Measurements from ENCODE around the gene ATOX1.

ATOX1 gene

GRCh38 chr5:151696470-151697061 is 61.9 kb downstream of the ATOX1 start:
- Histone ChIP-seq H3K9me3 (ENCODE audit: control insufficient read depth, insufficient read depth, low read length) (no peaks in the 10 kb centered on the region), H3K4me1 (ENCODE audit: control insufficient read depth, insufficient read depth, low read length) (peaks cover 24% of the 10 kb centered on the region), H3K27me3 (ENCODE audit: control insufficient read depth, insufficient read depth, low read length) (no peaks in the 10 kb centered on the region), H3K27ac (ENCODE audit: low read depth, low read length) (peak overlapping the region; percentile 3), H3K4me3 (ENCODE audit: low read depth, low read length) (peak overlapping the region; percentile 24; the same call in 1 of the 2 replicates), H3K9ac (ENCODE audit: low read depth, low read length) (no peak overlapping the region), H3K36me3 (ENCODE audit: control insufficient read depth, insufficient read depth, low read length) (no peaks in the 10 kb centered on the region)

- Histone ChIP-seq H3K9ac (ENCODE audit: low read depth, low read length) (no peak overlapping the region), H3K27ac (ENCODE audit: low read depth, low read length) (no peak overlapping the region), H3K36me3 (ENCODE audit: control insufficient read depth, insufficient read depth, low read length) (no peaks in the 10 kb centered on the region)
Measured at GRCh38 chr5:151695464-151695863, 63.0 kb downstream of the ATOX1 start.

GRCh38 chr5:151694035-151694485 is 64.4 kb downstream of the ATOX1 start:
- Histone ChIP-seq H3K9ac (ENCODE audit: low read depth, low read length) (no peak overlapping the region), H3K4me1 (ENCODE audit: control insufficient read depth, insufficient read depth, low read length) (peaks cover 19% of the 10 kb centered on the region), H3K36me3 (ENCODE audit: control insufficient read depth, insufficient read depth, low read length) (no peaks in the 10 kb centered on the region), H3K9me3 (ENCODE audit: control insufficient read depth, insufficient read depth, low read length) (no peaks in the 10 kb centered on the region), H3K4me3 (ENCODE audit: low read depth, low read length) (no peak overlapping the region), H3K27me3 (ENCODE audit: control insufficient read depth, insufficient read depth, low read length) (no peaks in the 10 kb centered on the region), H3K27ac (ENCODE audit: low read depth, low read length) (no peak overlapping the region)

More at GRCh38 chr5:151695464-151695863, 63.0 kb downstream of the ATOX1 start:
- no peaks in the 10 kb centered on the region for H3K9me3 ChIP-seq (ENCODE audit: control insufficient read depth, insufficient read depth, low read length)
- H3K4me1 ChIP-seq (ENCODE audit: control insufficient read depth, insufficient read depth, low read length) = peaks cover 24% of the 10 kb centered on the region
- no peaks in the 10 kb centered on the region for H3K27me3 ChIP-seq (ENCODE audit: control insufficient read depth, insufficient read depth, low read length)
- H3K4me3 ChIP-seq (ENCODE audit: low read depth, low read length) = no peak overlapping the region

All from HUES48 (cell line).